Activated CD8-positive, alpha-beta memory T cell treated with anti-CD3 and anti-CD28 coated beads for 24 hours (primary cell): ENCODE data around the gene BLACAT1.
"Not testable (repeated sequence)": the region's sequence is repeated elsewhere in the genome, so short reads cannot be mapped to it uniquely, and the experiment has no call there.

Source experiments
- DNase-seq: peaks from one replicate; pipeline ENCODE4 v3.0.0-alpha.2; 2020

Gene BLACAT1

DNA sequence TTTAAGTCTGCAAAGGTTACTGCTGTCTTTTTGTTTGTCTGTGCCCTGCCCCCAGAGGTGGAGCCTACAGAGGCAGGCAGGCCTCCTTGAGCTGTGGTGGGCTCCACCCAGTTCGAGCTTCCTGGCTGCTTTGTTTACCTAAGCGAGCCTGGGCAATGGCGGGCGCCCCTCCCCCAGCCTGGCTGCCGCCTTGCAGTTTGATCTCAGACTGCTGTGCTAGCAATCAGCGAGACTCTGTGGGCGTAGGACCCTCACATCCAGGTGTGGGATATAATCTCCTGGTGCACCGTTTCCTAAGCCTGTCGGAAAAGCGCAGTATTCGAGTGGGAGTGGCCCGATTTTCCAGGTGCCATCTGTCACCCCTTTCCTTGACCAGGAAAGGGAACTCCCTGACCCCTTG is 49.6 kb downstream of the BLACAT1 start:
- DNase-seq = not testable (repeated sequence)
